GM19193 (cell line): ENCODE results near the gene FOS.

Source experiments
- POLR2A ChIP-seq: IDR thresholded peaks from 4 replicates; pipeline ENCODE4 v1.6.1; 2011; ENCODE audit not compliant: insufficient read depth, insufficient read length; ENCODE audit errors: extremely low read depth

The FOS gene

GRCh38 chr14:75246546-75247285 is 31.9 kb upstream of the FOS start:
- no peak for TF ChIP-seq POLR2A

GRCh38 chr14:75247286-75247922 is 31.2 kb upstream of the FOS start:
- no peak for TF ChIP-seq POLR2A

GRCh38 chr14:75247939-75248338 is 30.7 kb upstream of the FOS start:
- no peak for TF ChIP-seq POLR2A

DNA sequence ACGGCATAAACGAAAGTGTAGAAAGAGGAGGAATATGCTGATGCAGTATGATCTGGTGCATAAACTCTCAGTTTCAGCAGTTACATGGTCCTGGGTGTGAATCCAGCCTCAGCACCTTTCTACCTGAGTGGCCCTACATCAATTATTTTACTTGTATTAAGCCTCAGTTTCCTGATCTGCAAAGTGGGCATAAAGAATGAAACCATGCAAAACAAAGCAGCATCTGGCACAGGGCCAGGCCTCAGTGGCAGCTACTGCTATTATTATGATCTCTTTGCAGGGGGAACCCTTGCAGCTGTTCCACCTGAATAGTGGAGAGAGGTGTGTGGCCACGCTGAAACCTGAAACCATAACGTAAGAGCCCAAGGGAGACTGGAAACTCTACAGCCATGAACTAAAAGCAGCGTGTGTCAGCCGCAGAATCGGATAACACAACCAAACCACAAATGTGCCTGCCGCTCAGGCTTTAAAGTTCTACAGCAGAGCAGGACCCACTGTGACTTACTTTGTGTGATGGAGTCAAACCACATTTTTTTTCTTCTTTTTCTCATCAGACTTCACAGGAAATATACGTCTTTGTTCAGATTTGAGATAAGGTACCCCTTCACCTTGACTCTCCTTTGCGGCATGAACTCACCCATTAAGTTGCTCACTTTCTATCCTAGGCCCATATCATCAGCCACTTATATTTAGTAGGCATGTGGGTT is 29.2 kb upstream of the FOS start:
- TF ChIP-seq POLR2A = no peak

DNA sequence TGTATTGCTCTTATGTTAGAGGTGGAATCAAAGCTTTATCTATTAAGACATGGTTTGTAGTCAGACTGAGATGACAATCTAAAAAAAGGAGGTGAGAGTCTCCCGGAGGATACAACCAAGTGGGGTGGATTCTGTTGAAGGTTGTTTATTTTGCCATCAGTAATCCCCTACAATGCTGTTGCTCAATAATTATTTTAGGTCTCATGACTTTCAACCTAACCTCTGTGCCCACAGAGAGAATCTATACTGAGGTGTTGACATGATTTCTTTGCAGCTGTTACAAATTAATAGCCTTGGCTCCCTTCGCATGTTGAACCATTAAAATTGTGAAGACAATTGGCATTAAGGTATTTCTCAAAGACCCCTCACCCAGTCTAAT is 28.7 kb upstream of the FOS start:
- no peak for TF ChIP-seq POLR2A

GRCh38 chr14:75250800-75251199 is 27.8 kb upstream of the FOS start:
- no peak for TF ChIP-seq POLR2A

DNA sequence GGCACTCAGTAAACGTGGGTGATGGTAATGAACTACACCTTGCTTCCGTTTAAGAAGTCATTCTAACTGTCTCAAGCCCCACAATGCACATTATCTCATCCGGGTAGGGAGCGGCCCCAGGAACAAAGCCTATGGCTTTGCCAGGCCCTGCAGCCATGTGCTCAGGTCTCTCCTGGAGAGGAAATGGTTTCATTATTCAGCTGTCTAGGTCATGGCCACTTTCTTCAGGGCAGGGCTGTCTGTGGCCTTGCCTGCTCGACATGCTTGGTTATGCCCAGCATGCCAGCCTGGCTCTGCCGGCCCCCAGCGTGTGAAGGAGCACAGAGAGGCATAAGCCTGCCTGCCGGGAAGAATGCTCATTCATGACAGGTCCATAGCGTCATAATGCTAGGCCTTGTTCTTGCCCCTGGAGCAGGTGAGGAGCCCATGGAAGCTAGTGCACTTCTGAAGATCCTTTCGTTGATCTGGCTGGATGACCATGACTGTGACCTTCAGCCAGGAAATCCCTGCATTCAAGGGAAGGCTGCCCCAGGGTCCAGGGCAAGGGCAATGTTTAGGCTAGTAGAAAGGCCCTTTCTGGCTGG is 26.3 kb upstream of the FOS start:
- TF ChIP-seq POLR2A = no peak

DNA sequence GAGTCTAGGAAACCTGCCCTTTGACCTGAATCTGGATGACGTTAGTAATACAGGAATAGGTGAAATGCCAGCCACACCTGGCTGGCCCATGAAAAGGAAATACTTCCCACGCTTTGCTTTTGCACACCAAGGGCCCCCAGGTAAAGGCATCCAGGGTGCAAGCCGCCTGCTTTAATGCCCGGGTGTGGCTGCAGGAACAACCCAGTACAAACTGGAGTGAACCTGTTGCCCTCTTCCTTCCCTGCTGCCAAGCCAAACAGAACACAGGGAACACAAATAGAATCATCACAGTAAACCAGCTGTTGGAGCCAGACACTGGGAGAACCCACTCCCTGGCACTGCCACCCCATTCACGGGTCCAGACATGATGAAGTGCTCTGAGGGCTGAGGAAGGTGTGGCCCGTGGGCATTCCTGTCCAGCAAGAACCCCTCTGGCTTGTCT is 24.2 kb upstream of the FOS start:
- TF ChIP-seq POLR2A = no peak

DNA sequence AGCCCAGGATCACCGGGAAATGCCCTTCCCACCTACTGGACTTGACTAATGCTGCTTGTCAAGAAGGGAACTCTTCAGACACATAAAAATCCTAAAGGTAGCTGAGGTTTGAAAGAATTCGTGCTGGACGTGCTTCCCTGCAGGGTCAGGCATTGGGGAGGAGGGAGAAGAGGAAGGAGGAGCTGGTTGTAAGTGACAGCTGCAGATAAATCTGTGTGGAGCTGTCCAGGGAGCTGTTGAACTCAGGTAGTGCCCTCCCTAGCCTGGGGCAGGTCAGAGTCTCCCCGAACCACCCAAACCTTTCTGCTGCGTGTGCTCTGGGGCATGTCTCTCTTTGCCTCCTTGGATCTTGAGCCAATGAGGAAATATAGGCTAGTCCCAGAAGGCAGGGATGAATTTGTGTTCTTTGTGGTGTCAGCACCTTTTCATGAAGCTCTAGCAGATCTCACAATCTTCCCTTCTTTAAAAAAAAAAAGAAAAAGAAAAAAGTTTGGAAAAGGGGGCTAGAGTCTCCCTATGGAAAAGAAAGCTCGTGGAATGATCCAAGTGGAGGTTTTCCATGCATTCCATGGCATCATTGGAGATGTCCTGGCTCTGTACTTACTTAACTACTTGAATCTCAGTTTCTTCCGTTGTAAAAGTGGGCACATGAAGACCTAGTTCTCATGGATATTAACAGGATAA is 23.6 kb upstream of the FOS start:
- TF ChIP-seq POLR2A = no peak

DNA sequence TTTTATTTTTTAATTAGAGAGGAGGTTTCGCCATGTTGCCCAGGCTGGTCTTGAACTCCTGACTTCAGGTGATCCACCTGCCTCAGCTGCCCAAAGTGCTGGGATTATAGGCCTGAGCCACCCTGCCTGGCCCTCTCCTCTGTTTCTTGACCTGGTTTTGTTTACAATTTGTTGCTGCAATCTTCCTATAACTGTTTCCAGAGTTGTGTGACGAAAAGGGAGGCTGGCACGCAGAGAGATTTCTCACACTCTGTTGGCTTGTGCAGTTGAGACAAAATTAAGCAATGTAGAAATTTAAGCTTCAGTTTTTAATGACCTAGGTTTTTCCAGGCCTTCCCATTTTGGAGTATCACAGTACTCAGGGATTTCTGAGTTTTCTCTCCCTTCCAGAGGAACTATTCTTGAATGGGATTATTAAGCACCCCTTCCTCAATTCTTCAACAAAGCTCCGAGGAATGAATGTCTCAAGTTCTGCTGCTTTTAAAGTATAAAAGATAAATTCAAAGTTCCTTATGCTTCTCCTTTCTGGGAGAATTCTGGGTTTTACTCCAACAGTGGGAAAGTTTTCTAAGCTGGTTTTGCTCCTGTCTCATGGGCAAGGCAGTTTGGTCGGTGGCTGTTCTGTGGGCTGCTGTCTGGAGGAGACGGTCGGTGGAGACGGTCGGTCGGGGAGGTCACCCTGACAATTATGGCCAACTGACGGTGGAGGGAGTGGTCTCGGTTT is 20.4 kb upstream of the FOS start:
- no peak for TF ChIP-seq POLR2A

GRCh38 chr14:75258803-75259509 is 19.7 kb upstream of the FOS start:
- TF ChIP-seq POLR2A = peak; percentile 28

GRCh38 chr14:75259510-75259855 is 19.1 kb upstream of the FOS start:
- no peak for TF ChIP-seq POLR2A

GRCh38 chr14:75260025-75260763 is 18.4 kb upstream of the FOS start:
- no peak for TF ChIP-seq POLR2A
